GM23338 (cell line): ENCODE data around the gene ZDHHC8. TPM values are rescaled to one million over a fixed set of nuclear protein-coding genes. Genes with fewer than 3 reads are reported as not detected.

Experiments used
- ATAC-seq: fragments of 200-7000 bp; cut with Tn5 transposase; 3 replicates; pipeline ENCODE4 v1.9.1; 2020
- DNase-seq: peaks from one replicate; pipeline ENCODE4 v3.0.0-alpha.2; 2015; ENCODE audit warnings: low spot score
- H2AFZ ChIP-seq: fragments of 200-600 bp; sonication (generic); 2 replicates; pipeline ENCODE4 v1.8.0; 2016; ENCODE audit warnings: antibody characterized with exemption, mild to moderate bottlenecking, moderate library complexity
- H3F3A ChIP-seq: fragments of 200-600 bp; sonication (generic); replicated peaks from 2 replicates; pipeline ENCODE4 v1.8.0; 2017; ENCODE audit warnings: antibody characterized with exemption, mixed run types, low read depth
- H3K27ac ChIP-seq: fragments of 200-600 bp; sonication (generic); 2 replicates; pipeline ENCODE4 v1.6.1; 2016; ENCODE audit warnings: low read depth
- H3K27me3 ChIP-seq: fragments of 200-600 bp; sonication (generic); 2 replicates; pipeline ENCODE4 v1.8.0; 2016; ENCODE audit warnings: mild to moderate bottlenecking, mixed run types, moderate library complexity; ENCODE audit not compliant: insufficient read depth
- H3K36me3 ChIP-seq: fragments of 200-600 bp; sonication (generic); 2 replicates; pipeline ENCODE4 v1.8.0; 2016; ENCODE audit warnings: mild to moderate bottlenecking; ENCODE audit not compliant: insufficient read depth
- H3K4me1 ChIP-seq: fragments of 200-600 bp; sonication (generic); 2 replicates; pipeline ENCODE4 v1.8.0; 2016; ENCODE audit warnings: mild to moderate bottlenecking, moderate library complexity; ENCODE audit not compliant: insufficient read depth
- H3K4me2 ChIP-seq: fragments of 200-600 bp; sonication (generic); 2 replicates; pipeline ENCODE4 v1.7.1; 2017; ENCODE audit warnings: mixed run types
- H3K4me3 ChIP-seq: fragments of 200-600 bp; sonication (generic); 2 replicates; pipeline ENCODE4 v1.6.1; 2016; ENCODE audit warnings: mixed run types
- H3K79me2 ChIP-seq: fragments of 200-600 bp; sonication (generic); replicated peaks from 2 replicates; pipeline ENCODE4 v1.8.0; 2017; ENCODE audit warnings: mild to moderate bottlenecking; ENCODE audit not compliant: insufficient read depth
- H3K9me2 ChIP-seq: fragments of 200-600 bp; sonication (generic); 2 replicates; pipeline ENCODE4 v1.8.0; 2017; ENCODE audit not compliant: insufficient read depth
- H4K20me1 ChIP-seq: fragments of 200-600 bp; sonication (generic); replicated peaks from 2 replicates; pipeline ENCODE4 v1.8.0; 2017; ENCODE audit warnings: mild to moderate bottlenecking; ENCODE audit not compliant: insufficient read depth
- H3K27ac Mint-ChIP-seq: 2 replicates; pipeline ENCODE4 v1.8.0; 2020; ENCODE audit warnings: inconsistent platforms, mild to moderate bottlenecking, moderate library complexity, mixed read lengths
- H3K27me3 Mint-ChIP-seq: 3 replicates; pipeline ENCODE4 v1.8.0; 2022; ENCODE audit warnings: low read depth, mild to moderate bottlenecking, moderate library complexity, mixed read lengths, inconsistent platforms; ENCODE audit not compliant: insufficient read depth, poor library complexity
- H3K36me3 Mint-ChIP-seq: 3 replicates; pipeline ENCODE4 v1.8.0; 2021; ENCODE audit warnings: low read depth, mild to moderate bottlenecking, inconsistent platforms, moderate library complexity, mixed read lengths
- H3K4me1 Mint-ChIP-seq: 3 replicates; pipeline ENCODE4 v1.8.0; 2020; ENCODE audit warnings: mild to moderate bottlenecking, inconsistent platforms, mixed read lengths
- H3K4me3 Mint-ChIP-seq: 3 replicates; pipeline ENCODE4 v1.8.0; 2021; ENCODE audit warnings: moderate library complexity, mild to moderate bottlenecking, inconsistent platforms, mixed read lengths
- H3K9me3 Mint-ChIP-seq: 3 replicates; pipeline ENCODE4 v1.8.0; 2020; ENCODE audit warnings: moderate library complexity, mild to moderate bottlenecking, inconsistent platforms, mixed read lengths
- EZH2phosphoT487 ChIP-seq: fragments of 200-600 bp; sonication (generic); IDR thresholded peaks from one replicate; pipeline ENCODE4 v1.8.1; 2018; ENCODE audit warnings: antibody characterized with exemption; ENCODE audit not compliant: unreplicated experiment
- JUNB ChIP-seq: IDR thresholded peaks from one replicate; pipeline ENCODE4 v1.6.1; 2016; ENCODE audit warnings: antibody characterized with exemption; ENCODE audit not compliant: unreplicated experiment
- STAT1 ChIP-seq: IDR thresholded peaks from one replicate; pipeline ENCODE4 v1.6.1; 2016; ENCODE audit warnings: antibody characterized with exemption; ENCODE audit not compliant: unreplicated experiment
- ZNF331 ChIP-seq: fragments of 250-450 bp; sonication (Bioruptor Pico); IDR thresholded peaks from 2 replicates; pipeline ENCODE4 v1.5.0; 2020; ENCODE audit warnings: low read depth, mild to moderate bottlenecking, moderate library complexity
- polyA plus RNA-seq: library from polyadenylated mRNA; unstranded; fragments of >200 nt; fragmentation: Nextera tagmentation; extraction: Ambion mirVana; gene quantifications from 2 replicates; pipeline ENCODE4 v1.2.1, GENCODE V29; 2016
- total RNA-seq: library from RNA; depleted of rRNA; stranded (reverse); fragments of >200 nt; shearing (Covaris generic); gene quantifications from 2 replicates; pipeline ENCODE4 v1.2.3, GENCODE V29; 2014
- TF ChIP-seq, protein P1 (sequence below): IDR thresholded peaks from 2 replicates; pipeline ENCODE4 v1.6.1; 2016; ENCODE audit warnings: antibody characterized with exemption
- TF ChIP-seq, protein P2 (sequence below): fragments of 250-450 bp; sonication (Bioruptor Pico); IDR thresholded peaks from 2 replicates; pipeline ENCODE4 v1.5.0; 2020; ENCODE audit warnings: mild to moderate bottlenecking, moderate library complexity

Gene ZDHHC8
- total and polyA plus RNA-seq, 2 experiments from 2014 or later = 13.7 to 47.6 TPM

- peak overlapping the region; percentile 69; the same call in 1 of the 2 replicates for H3K27ac ChIP-seq
- H3K79me2 ChIP-seq = peaks cover 82% of the 10 kb centered on the region
- H4K20me1 ChIP-seq = peaks cover 61% of the 10 kb centered on the region
- ATAC-seq (no peak), DNase-seq (no peak)
- H3K4me2 ChIP-seq = no peak overlapping the region
- Mint-ChIP-seq H3K9me3 (no peaks in the 10 kb centered on the region; the same call in 2 of the 3 replicates), H3K27me3 (peaks cover 35% of the 10 kb centered on the region), H3K4me1 (peaks cover 36% of the 10 kb centered on the region), H3K4me3 (no peak overlapping the region), H3K27ac (0 out of 2 replicates have a peak overlapping the region, but pooled peaks have one; percentile 92), H3K36me3 (peaks cover 73% of the 10 kb centered on the region)
- peaks cover 36% of the 10 kb centered on the region for H3K36me3 ChIP-seq
- TF ChIP-seq, protein P1, sequence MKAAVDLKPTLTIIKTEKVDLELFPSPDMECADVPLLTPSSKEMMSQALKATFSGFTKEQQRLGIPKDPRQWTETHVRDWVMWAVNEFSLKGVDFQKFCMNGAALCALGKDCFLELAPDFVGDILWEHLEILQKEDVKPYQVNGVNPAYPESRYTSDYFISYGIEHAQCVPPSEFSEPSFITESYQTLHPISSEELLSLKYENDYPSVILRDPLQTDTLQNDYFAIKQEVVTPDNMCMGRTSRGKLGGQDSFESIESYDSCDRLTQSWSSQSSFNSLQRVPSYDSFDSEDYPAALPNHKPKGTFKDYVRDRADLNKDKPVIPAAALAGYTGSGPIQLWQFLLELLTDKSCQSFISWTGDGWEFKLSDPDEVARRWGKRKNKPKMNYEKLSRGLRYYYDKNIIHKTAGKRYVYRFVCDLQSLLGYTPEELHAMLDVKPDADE = no peak
- TF ChIP-seq, protein P2, sequence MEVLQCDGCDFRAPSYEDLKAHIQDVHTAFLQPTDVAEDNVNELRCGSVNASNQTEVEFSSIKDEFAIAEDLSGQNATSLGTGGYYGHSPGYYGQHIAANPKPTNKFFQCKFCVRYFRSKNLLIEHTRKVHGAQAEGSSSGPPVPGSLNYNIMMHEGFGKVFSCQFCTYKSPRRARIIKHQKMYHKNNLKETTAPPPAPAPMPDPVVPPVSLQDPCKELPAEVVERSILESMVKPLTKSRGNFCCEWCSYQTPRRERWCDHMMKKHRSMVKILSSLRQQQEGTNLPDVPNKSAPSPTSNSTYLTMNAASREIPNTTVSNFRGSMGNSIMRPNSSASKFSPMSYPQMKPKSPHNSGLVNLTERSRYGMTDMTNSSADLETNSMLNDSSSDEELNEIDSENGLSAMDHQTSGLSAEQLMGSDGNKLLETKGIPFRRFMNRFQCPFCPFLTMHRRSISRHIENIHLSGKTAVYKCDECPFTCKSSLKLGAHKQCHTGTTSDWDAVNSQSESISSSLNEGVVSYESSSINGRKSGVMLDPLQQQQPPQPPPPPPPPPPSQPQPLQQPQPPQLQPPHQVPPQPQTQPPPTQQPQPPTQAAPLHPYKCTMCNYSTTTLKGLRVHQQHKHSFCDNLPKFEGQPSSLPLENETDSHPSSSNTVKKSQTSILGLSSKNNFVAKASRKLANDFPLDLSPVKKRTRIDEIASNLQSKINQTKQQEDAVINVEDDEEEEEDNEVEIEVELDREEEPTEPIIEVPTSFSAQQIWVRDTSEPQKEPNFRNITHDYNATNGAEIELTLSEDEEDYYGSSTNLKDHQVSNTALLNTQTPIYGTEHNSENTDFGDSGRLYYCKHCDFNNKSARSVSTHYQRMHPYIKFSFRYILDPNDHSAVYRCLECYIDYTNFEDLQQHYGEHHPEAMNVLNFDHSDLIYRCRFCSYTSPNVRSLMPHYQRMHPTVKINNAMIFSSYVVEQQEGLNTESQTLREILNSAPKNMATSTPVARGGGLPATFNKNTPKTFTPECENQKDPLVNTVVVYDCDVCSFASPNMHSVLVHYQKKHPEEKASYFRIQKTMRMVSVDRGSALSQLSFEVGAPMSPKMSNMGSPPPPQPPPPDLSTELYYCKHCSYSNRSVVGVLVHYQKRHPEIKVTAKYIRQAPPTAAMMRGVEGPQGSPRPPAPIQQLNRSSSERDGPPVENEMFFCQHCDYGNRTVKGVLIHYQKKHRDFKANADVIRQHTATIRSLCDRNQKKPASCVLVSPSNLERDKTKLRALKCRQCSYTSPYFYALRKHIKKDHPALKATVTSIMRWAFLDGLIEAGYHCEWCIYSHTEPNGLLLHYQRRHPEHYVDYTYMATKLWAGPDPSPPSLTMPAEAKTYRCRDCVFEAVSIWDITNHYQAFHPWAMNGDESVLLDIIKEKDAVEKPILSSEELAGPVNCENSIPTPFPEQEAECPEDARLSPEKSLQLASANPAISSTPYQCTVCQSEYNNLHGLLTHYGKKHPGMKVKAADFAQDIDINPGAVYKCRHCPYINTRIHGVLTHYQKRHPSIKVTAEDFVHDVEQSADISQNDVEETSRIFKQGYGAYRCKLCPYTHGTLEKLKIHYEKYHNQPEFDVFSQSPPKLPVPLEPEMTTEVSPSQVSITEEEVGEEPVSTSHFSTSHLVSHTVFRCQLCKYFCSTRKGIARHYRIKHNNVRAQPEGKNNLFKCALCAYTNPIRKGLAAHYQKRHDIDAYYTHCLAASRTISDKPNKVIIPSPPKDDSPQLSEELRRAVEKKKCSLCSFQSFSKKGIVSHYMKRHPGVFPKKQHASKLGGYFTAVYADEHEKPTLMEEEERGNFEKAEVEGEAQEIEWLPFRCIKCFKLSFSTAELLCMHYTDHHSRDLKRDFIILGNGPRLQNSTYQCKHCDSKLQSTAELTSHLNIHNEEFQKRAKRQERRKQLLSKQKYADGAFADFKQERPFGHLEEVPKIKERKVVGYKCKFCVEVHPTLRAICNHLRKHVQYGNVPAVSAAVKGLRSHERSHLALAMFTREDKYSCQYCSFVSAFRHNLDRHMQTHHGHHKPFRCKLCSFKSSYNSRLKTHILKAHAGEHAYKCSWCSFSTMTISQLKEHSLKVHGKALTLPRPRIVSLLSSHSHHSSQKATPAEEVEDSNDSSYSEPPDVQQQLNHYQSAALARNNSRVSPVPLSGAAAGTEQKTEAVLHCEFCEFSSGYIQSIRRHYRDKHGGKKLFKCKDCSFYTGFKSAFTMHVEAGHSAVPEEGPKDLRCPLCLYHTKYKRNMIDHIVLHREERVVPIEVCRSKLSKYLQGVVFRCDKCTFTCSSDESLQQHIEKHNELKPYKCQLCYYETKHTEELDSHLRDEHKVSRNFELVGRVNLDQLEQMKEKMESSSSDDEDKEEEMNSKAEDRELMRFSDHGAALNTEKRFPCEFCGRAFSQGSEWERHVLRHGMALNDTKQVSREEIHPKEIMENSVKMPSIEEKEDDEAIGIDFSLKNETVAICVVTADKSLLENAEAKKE (CRISPR knock-in tag) = no peak
- TF ChIP-seq JUNB (no peak), ZNF331 (CRISPR knock-in tag) (no peak), EZH2phosphoT487 (no peak), STAT1 (no peak)
- no peak overlapping the region for H2AFZ ChIP-seq
- peaks cover 34% of the 10 kb centered on the region for H3F3A ChIP-seq
- no peak overlapping the region for H3K4me3 ChIP-seq
- H3K27me3 ChIP-seq = no peaks in the 10 kb centered on the region
- H3K9me2 ChIP-seq = no peaks in the 10 kb centered on the region
- H3K4me1 ChIP-seq = peaks cover 12% of the 10 kb centered on the region; the same call in 1 of the 2 replicates
These were observed 46.0 kb upstream of the ZDHHC8 start for GRCh38 chr22:20085651-20086050.
